MM.1S (cell line): Measurements from ENCODE around the gene RASL10B.
"Not testable (repeated sequence)": the region's sequence is repeated elsewhere in the genome, so short reads cannot be mapped to it uniquely, and the experiment has no call there.

ENCODE experiments used
- DNase-seq: peaks from one replicate; pipeline ENCODE4 v3.0.0-alpha.2; 2015
- H2AFZ ChIP-seq: fragments of 300-600 bp; sonication (generic); 2 replicates; pipeline ENCODE4 v1.6.0; 2016; ENCODE audit warnings: antibody characterized with exemption, low read length
- H3F3A ChIP-seq: fragments of 300-600 bp; sonication (generic); 2 replicates; pipeline ENCODE4 v1.6.1; 2016; ENCODE audit warnings: mild to moderate bottlenecking, antibody characterized with exemption, low read length, moderate library complexity, mixed read lengths; ENCODE audit not compliant: insufficient read depth
- H3K27ac ChIP-seq: fragments of 300-600 bp; sonication (generic); 2 replicates; pipeline ENCODE4 v1.5.1; 2016; ENCODE audit warnings: mild to moderate bottlenecking, low read length
- H3K27me3 ChIP-seq: fragments of 300-600 bp; sonication (generic); replicated peaks from 2 replicates; pipeline ENCODE4 v1.6.0; 2016; ENCODE audit warnings: low read length; ENCODE audit not compliant: insufficient read depth
- H3K36me3 ChIP-seq: fragments of 300-600 bp; sonication (generic); replicated peaks from 2 replicates; pipeline ENCODE4 v1.6.1; 2016; ENCODE audit warnings: mild to moderate bottlenecking, low read length, mixed read lengths; ENCODE audit not compliant: insufficient read depth
- H3K4me1 ChIP-seq: fragments of 300-600 bp; sonication (generic); 2 replicates; pipeline ENCODE4 v1.6.1; 2016; ENCODE audit warnings: low read length, mixed read lengths
- H3K4me2 ChIP-seq: fragments of 300-600 bp; sonication (generic); 2 replicates; pipeline ENCODE4 v1.6.0; 2016; ENCODE audit warnings: low read depth, low read length
- H3K4me3 ChIP-seq: fragments of 300-600 bp; sonication (generic); 2 replicates; pipeline ENCODE4 v1.5.1; 2016; ENCODE audit warnings: low read length, mixed read lengths
- H3K79me2 ChIP-seq: fragments of 300-600 bp; sonication (generic); 2 replicates; pipeline ENCODE4 v1.6.1; 2016; ENCODE audit warnings: mixed run types, low read length, mixed read lengths
- H3K9ac ChIP-seq: fragments of 300-600 bp; sonication (generic); 2 replicates; pipeline ENCODE4 v1.6.1; 2016; ENCODE audit warnings: low read length, mixed read lengths
- H3K9me2 ChIP-seq: fragments of 300-600 bp; sonication (generic); replicated peaks from 2 replicates; pipeline ENCODE4 v1.6.1; 2016; ENCODE audit warnings: mild to moderate bottlenecking, low read length, mixed read lengths; ENCODE audit not compliant: insufficient read depth
- H3K9me3 ChIP-seq: fragments of 300-600 bp; sonication (generic); replicated peaks from 2 replicates; pipeline ENCODE4 v1.6.1; 2016; ENCODE audit warnings: mild to moderate bottlenecking, low read length, mixed read lengths; ENCODE audit not compliant: insufficient read depth
- H4K20me1 ChIP-seq: fragments of 300-600 bp; sonication (generic); 2 replicates; pipeline ENCODE4 v1.6.1; 2016; ENCODE audit warnings: mild to moderate bottlenecking, low read length, moderate library complexity, mixed read lengths; ENCODE audit not compliant: insufficient read depth
- EZH2 ChIP-seq: fragments of 300-600 bp; sonication (generic); optimal IDR thresholded peaks from 2 replicates; pipeline ENCODE3; 2017; ENCODE audit warnings: low read depth, mild to moderate bottlenecking, antibody characterized with exemption, low read length, mixed read lengths
- EZH2phosphoT487 ChIP-seq: fragments of 300-600 bp; sonication (generic); IDR thresholded peaks from 2 replicates; pipeline ENCODE4 v1.6.1; 2018; ENCODE audit warnings: antibody characterized with exemption, low read length
- TF ChIP-seq, protein P1 (sequence below): fragments of 300-600 bp; sonication (generic); IDR thresholded peaks from 2 replicates; pipeline ENCODE4 v1.5.1; 2016; ENCODE audit warnings: antibody characterized with exemption, low read length, mixed read lengths

Gene RASL10B

GRCh38 chr17:35698800-35699199, 32.6 kb upstream of the RASL10B start:
- peaks cover 26% of the 10 kb centered on the region for H3K4me1 ChIP-seq
- H3K4me3 ChIP-seq: no peak overlapping the region
- H3K27me3 ChIP-seq: no peaks in the 10 kb centered on the region
- no peaks in the 10 kb centered on the region for H3K9me3 ChIP-seq
- H3K27ac ChIP-seq: no peak overlapping the region; the same call in 1 of the 2 replicates
- peak; percentile 49 for DNase-seq
- H3K4me2 ChIP-seq: peak overlapping the region; percentile 32; the same call in 1 of the 2 replicates
- no peaks in the 10 kb centered on the region for H3K79me2 ChIP-seq
- no peaks in the 10 kb centered on the region for H3K36me3 ChIP-seq
- H3F3A ChIP-seq: no peaks in the 10 kb centered on the region
- no peak overlapping the region for H3K9ac ChIP-seq
- TF ChIP-seq, protein P1, sequence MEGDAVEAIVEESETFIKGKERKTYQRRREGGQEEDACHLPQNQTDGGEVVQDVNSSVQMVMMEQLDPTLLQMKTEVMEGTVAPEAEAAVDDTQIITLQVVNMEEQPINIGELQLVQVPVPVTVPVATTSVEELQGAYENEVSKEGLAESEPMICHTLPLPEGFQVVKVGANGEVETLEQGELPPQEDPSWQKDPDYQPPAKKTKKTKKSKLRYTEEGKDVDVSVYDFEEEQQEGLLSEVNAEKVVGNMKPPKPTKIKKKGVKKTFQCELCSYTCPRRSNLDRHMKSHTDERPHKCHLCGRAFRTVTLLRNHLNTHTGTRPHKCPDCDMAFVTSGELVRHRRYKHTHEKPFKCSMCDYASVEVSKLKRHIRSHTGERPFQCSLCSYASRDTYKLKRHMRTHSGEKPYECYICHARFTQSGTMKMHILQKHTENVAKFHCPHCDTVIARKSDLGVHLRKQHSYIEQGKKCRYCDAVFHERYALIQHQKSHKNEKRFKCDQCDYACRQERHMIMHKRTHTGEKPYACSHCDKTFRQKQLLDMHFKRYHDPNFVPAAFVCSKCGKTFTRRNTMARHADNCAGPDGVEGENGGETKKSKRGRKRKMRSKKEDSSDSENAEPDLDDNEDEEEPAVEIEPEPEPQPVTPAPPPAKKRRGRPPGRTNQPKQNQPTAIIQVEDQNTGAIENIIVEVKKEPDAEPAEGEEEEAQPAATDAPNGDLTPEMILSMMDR: no peak
- no peak for TF ChIP-seq EZH2phosphoT487
- no peak for TF ChIP-seq EZH2
- no peaks in the 10 kb centered on the region for H3K9me2 ChIP-seq
- H2AFZ ChIP-seq: no peak overlapping the region
- no peaks in the 10 kb centered on the region for H4K20me1 ChIP-seq

DNA sequence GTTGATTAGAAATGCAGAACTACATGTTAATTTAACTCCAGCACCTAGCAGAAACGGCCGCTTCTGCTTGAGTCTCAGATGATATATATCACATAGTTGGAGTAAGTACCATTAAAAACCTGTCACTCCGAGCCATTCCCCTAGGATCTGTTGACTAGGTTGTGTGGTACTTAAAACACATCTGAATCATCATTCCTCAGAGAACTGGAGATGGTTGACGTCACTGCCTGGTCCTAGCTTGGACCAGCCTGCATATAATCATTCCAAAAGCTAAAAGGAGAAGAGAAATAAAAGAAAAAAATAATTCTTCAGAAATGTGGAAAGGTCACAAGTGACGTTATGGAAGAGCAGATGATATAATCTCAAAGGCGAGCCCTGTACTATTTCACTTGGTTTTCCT, 31.3 kb upstream of the RASL10B start:
- no peak overlapping the region for H2AFZ ChIP-seq
- no peaks in the 10 kb centered on the region for H3K9me3 ChIP-seq
- TF ChIP-seq, protein P1: no peak
- no peaks in the 10 kb centered on the region for H3K36me3 ChIP-seq
- H3F3A ChIP-seq: no peaks in the 10 kb centered on the region
- H3K4me3 ChIP-seq: no peak overlapping the region
- H3K27me3 ChIP-seq: no peaks in the 10 kb centered on the region
- no peak overlapping the region for H3K4me2 ChIP-seq
- no peak for DNase-seq
- H3K4me1 ChIP-seq: peaks cover 26% of the 10 kb centered on the region
- no peak overlapping the region for H3K9ac ChIP-seq
- no peaks in the 10 kb centered on the region for H3K79me2 ChIP-seq
- no peaks in the 10 kb centered on the region for H3K9me2 ChIP-seq
- H4K20me1 ChIP-seq: no peaks in the 10 kb centered on the region
- no peak overlapping the region for H3K27ac ChIP-seq

GRCh38 chr17:35701491-35701890, 29.9 kb upstream of the RASL10B start:
- no peak for DNase-seq
- Histone ChIP-seq H3K36me3 (no peaks in the 10 kb centered on the region), H2AFZ (no peak overlapping the region), H3K9me2 (no peaks in the 10 kb centered on the region), H3K4me3 (no peak overlapping the region), H3K9me3 (no peaks in the 10 kb centered on the region), H3K79me2 (no peaks in the 10 kb centered on the region), H3K9ac (no peak overlapping the region), H3K4me2 (no peak overlapping the region), H3F3A (no peaks in the 10 kb centered on the region), H3K4me1 (peaks cover 26% of the 10 kb centered on the region), H3K27ac (no peak overlapping the region), H3K27me3 (no peaks in the 10 kb centered on the region), H4K20me1 (no peaks in the 10 kb centered on the region)
- TF ChIP-seq, protein P1: no peak
- no peak for TF ChIP-seq EZH2
- no peak for TF ChIP-seq EZH2phosphoT487

DNA sequence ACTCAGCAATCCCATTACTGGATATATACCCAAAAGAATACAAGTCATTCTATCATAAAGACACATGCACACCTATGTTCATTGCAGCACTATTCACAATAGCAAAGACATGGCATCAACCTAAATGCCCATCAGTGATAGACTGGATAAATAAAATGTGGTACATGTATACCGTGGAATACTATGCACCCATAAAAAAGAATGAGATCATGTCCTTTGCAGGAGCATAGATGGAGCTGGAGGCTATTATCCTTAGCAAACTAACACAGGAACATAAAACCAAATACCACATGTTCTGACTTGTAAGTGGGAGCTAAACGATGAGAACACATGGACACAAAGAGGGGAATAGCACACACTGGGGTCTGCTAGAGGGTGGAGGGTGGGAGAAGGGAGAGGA, 28.1 kb upstream of the RASL10B start:
- H3K4me2 ChIP-seq, H3K4me3 ChIP-seq, H3K27me3 ChIP-seq, H3K9me3 ChIP-seq, H3K27ac ChIP-seq, H3K36me3 ChIP-seq, H2AFZ ChIP-seq, DNase-seq, H3K9ac ChIP-seq, H3K9me2 ChIP-seq, H4K20me1 ChIP-seq, H3F3A ChIP-seq, H3K79me2 ChIP-seq: not testable (repeated sequence)
- peaks cover 22% of the 10 kb centered on the region for H3K4me1 ChIP-seq
